GM12878 (cell line): Measurements from ENCODE around the gene GADL1. TPM values are rescaled to one million over a fixed set of nuclear protein-coding genes. Genes with fewer than 3 reads are reported as not detected.

Experiments
- ATAC-seq: fragments of 200-7000 bp; cut with Tn5 transposase; 3 replicates; pipeline ENCODE4 v1.9.1; 2020; ENCODE audit warnings: mild to moderate bottlenecking, moderate library complexity
- BruUV-seq: library from RNA; stranded (reverse); fragments of 400-500 nt; replicated peaks from 2 replicates; lab custom pipeline; 2021; lab: Mats Ljungman, UMichigan
- CTCF ChIA-PET: fragments of 300-600 bp; sonication (Branson Sonifier 250); formaldehyde crosslinking; extraction: SDS; loops from one replicate; lab custom pipeline; 2021; ENCODE audit warnings: inconsistent platforms; lab: Yijun Ruan, JAX
- POLR2A ChIA-PET: fragments of 350-600 bp; formaldehyde crosslinking; extraction: SDS; loops from one replicate; lab custom pipeline; 2021; ENCODE audit warnings: inconsistent platforms; lab: Charles Lee
- RAD21 ChIA-PET: fragments of 300-600 bp; sonication (Branson Sonifier 250); formaldehyde crosslinking; loops from one replicate; lab custom pipeline; 2023; ENCODE audit warnings: antibody characterized with exemption; ENCODE audit not compliant: unreplicated experiment; lab: Charles Lee
- SMC1A ChIA-PET: fragments of 300-600 bp; sonication (Branson Sonifier 250); formaldehyde crosslinking; loops from one replicate; lab custom pipeline; 2023; ENCODE audit not compliant: unreplicated experiment, uncharacterized antibody; lab: Charles Lee
- DNase-seq: peaks from one replicate; pipeline ENCODE4 v3.0.0-alpha.2; 2011; ENCODE audit warnings: low read depth, low spot score
- FAIRE-seq: peaks from 3 replicates; lab custom pipeline; 2011; peaks lifted over from hg19 to GRCh38; lab: Jason Lieb, UNC
- H2AFZ ChIP-seq: 2 replicates; pipeline ENCODE4 v1.6.0; 2011; ENCODE audit warnings: low read depth, low read length, control low read depth; ENCODE audit not compliant: control insufficient read depth
- H3K27ac ChIP-seq: 2 replicates; pipeline ENCODE4 v1.5.1; 2011; ENCODE audit warnings: control low read depth; ENCODE audit not compliant: control insufficient read depth, insufficient read depth
- H3K27me3 ChIP-seq, 2 experiments: replicated peaks in 1 of 2; 2 replicates each; pipeline versions ENCODE4 v1.6.0 to v1.6.1; 2011; ENCODE audit warnings: low read length in 1 of 2; ENCODE audit not compliant: control insufficient read depth in 2 of 2, insufficient read depth in 2 of 2
- H3K36me3 ChIP-seq, 2 experiments: 2 replicates each; pipeline ENCODE4 v1.5.1; 2011; ENCODE audit warnings: low read length in 1 of 2; ENCODE audit not compliant: control insufficient read depth in 2 of 2, insufficient read depth in 2 of 2
- H3K4me1 ChIP-seq: 2 replicates; pipeline ENCODE4 v1.6.1; 2011; ENCODE audit warnings: mild to moderate bottlenecking, low read length, moderate library complexity, mixed read lengths; ENCODE audit not compliant: control insufficient read depth, insufficient read depth
- H3K4me2 ChIP-seq: 2 replicates; pipeline ENCODE4 v1.6.0; 2011; ENCODE audit warnings: control low read depth; ENCODE audit not compliant: control insufficient read depth, insufficient read depth
- H3K4me3 ChIP-seq: fragments of 200-600 bp; sonication (generic); 2 replicates; pipeline ENCODE4 v1.5.1; 2016
- H3K79me2 ChIP-seq: 2 replicates; pipeline ENCODE4 v1.6.0; 2011; ENCODE audit warnings: low read length; ENCODE audit not compliant: control insufficient read depth, insufficient read depth
- H3K9ac ChIP-seq: 2 replicates; pipeline ENCODE4 v1.8.0; 2011; ENCODE audit warnings: low read length, control low read depth, mixed read lengths; ENCODE audit not compliant: control insufficient read depth, insufficient read depth
- H3K9me3 ChIP-seq: replicated peaks from 3 replicates; pipeline ENCODE4 v1.5.1; 2011; ENCODE audit warnings: mild to moderate bottlenecking, low read length; ENCODE audit not compliant: control insufficient read depth, insufficient read depth
- H4K20me1 ChIP-seq: 2 replicates; pipeline ENCODE4 v1.6.0; 2011; ENCODE audit not compliant: control insufficient read depth, insufficient read depth
- ATF7 ChIP-seq: fragments of 450-650 bp; IDR thresholded peaks from 2 replicates; pipeline ENCODE4 v1.6.1; 2016; ENCODE audit warnings: low read depth, mild to moderate bottlenecking
- CBFB ChIP-seq: IDR thresholded peaks from 2 replicates; pipeline ENCODE4 v1.6.1; 2016; ENCODE audit warnings: antibody characterized with exemption, low read depth
- CBX3 ChIP-seq: fragments of 200-600 bp; sonication (generic); IDR thresholded peaks from 2 replicates; pipeline ENCODE4 v1.6.1; 2016; ENCODE audit warnings: low read depth, borderline replicate concordance
- CREB1 ChIP-seq: IDR thresholded peaks from 2 replicates; pipeline ENCODE4 v1.6.1; 2012; ENCODE audit warnings: low read depth, mild to moderate bottlenecking, inconsistent platforms
- IKZF1 ChIP-seq: fragments of 450-650 bp; conservative IDR thresholded peaks from 2 replicates; pipeline ENCODE4 v1.6.1; 2017; ENCODE audit warnings: antibody characterized with exemption, mild to moderate bottlenecking
- NBN ChIP-seq: fragments of 450-650 bp; IDR thresholded peaks from 2 replicates; pipeline ENCODE4 v1.6.1; 2016
- POLR2A ChIP-seq: IDR thresholded peaks from 2 replicates; pipeline ENCODE4 v1.6.1; 2011; ENCODE audit warnings: low read depth, mild to moderate bottlenecking, low read length
- POLR2AphosphoS5 ChIP-seq: IDR thresholded peaks from 2 replicates; pipeline ENCODE4 v1.6.1; 2011; ENCODE audit warnings: mild to moderate bottlenecking, low read length, inconsistent platforms
- WGBS: methylation state at CpG from one replicate; pipeline ENCODE4 v1.1.6; 2016; ENCODE audit warnings: low lambda C conversion rate; ENCODE audit not compliant: insufficient replicate concordance, insufficient coverage; ENCODE audit errors: missing lambda C conversion rate; 5-methylcytosine and 5-hydroxymethylcytosine counted together
- in situ Hi-C: fragments of 300-500 bp; cut with MboI; formaldehyde crosslinking; loops from 9 replicates; pipeline ENCODE4 v1.14.3; 2018; ENCODE audit warnings: mixed read lengths
- intact Hi-C: fragments of 100-400 bp; cut with micrococcal nuclease; formaldehyde crosslinking; loops from one replicate; pipeline ENCODE4 v1.14.2; 2022; ENCODE audit not compliant: unreplicated experiment
- polyA plus RNA-seq, 11 experiments: library from polyadenylated mRNA; depleted of rRNA in 4 of 11; unstranded in 6 of 11; stranded (reverse) in 5 of 11; fragments of >200 nt; fragmentation: Nextera tagmentation in 4 of 11; fragmentation: Illumina TruSeq in 1 of 11; extraction: Ambion mirVana in 4 of 11; extraction: Trizol in 1 of 11; gene quantifications; 1 replicate in 1 of 11; 2 replicates in 10 of 11; pipeline versions ENCODE4 v1.2.1 to v1.2.3, GENCODE V29; 2011 to 2016; ENCODE audit warnings: inconsistent platforms in 2 of 11, missing spikeins in 2 of 11, low read depth in 1 of 11
- total RNA-seq, 4 experiments: library from RNA; depleted of rRNA in 3 of 4; stranded (reverse); fragments of >200 nt in 3 of 4; fragmentation: Illumina TruSeq in 1 of 4; extraction: Trizol in 1 of 4; gene quantifications; 2 replicates each; pipeline versions ENCODE4 v1.2.1 to v1.2.3, GENCODE V29; 2013 to 2021
- TF ChIP-seq, protein P1 (sequence below): fragments of 450-650 bp; IDR thresholded peaks from 2 replicates; pipeline ENCODE4 v1.6.1; 2017; ENCODE audit warnings: borderline replicate concordance
- TF ChIP-seq, protein P2 (sequence below): fragments of 450-650 bp; conservative IDR thresholded peaks from 2 replicates; pipeline ENCODE4 v1.6.1; 2017; ENCODE audit warnings: mild to moderate bottlenecking, moderate library complexity

GADL1 gene
- total and polyA plus RNA-seq, 10 of the 15 experiments (the other 5 are each of a cell fraction or from before 2014, with no cell fraction given), result 0.04 TPM; not detected in 9

DNA sequence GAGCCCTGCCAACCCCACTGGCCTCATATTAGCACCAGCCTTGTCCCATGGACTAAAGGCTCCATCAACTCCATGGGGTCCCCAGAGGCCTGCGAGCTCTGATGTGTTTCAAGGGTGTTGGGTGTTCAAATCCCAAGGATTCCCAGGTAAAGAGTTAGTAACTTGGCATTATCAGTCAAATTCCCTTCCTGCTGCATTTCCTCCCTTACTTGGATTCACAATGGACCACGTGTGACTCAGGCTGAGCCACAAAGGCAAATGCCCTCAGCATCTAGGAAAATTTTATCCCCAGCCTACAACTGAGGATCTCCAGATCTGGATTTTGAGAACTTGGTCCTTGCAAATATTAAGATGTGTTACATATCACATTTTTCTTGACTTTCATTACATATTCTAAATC is 58.8 kb downstream of the GADL1 start:
- Histone ChIP-seq H3K9ac (no peak overlapping the region), H4K20me1 (no peaks in the 10 kb centered on the region), H3K79me2 (no peaks in the 10 kb centered on the region), H2AFZ (no peak overlapping the region), H3K4me2 (no peak overlapping the region), H3K9me3 (no peaks in the 10 kb centered on the region), H3K36me3 (no peaks in the 10 kb centered on the region), H3K27ac (no peak overlapping the region), H3K27me3 (peaks cover 1 to 2% of the 10 kb centered on the region in 2 experiments; a peak in 1 of 4 replicates), H3K4me1 (no peaks in the 10 kb centered on the region), H3K4me3 (no peak overlapping the region)
- TF ChIP-seq POLR2AphosphoS5 (no peak), ATF7 (no peak), CREB1 (no peak), POLR2A (no peak), IKZF1 (no peak), NBN (no peak), CBX3 (no peak), CBFB (no peak)
- TF ChIP-seq, protein P1, sequence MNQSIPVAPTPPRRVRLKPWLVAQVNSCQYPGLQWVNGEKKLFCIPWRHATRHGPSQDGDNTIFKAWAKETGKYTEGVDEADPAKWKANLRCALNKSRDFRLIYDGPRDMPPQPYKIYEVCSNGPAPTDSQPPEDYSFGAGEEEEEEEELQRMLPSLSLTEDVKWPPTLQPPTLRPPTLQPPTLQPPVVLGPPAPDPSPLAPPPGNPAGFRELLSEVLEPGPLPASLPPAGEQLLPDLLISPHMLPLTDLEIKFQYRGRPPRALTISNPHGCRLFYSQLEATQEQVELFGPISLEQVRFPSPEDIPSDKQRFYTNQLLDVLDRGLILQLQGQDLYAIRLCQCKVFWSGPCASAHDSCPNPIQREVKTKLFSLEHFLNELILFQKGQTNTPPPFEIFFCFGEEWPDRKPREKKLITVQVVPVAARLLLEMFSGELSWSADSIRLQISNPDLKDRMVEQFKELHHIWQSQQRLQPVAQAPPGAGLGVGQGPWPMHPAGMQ, result no peak
- TF ChIP-seq, protein P2, sequence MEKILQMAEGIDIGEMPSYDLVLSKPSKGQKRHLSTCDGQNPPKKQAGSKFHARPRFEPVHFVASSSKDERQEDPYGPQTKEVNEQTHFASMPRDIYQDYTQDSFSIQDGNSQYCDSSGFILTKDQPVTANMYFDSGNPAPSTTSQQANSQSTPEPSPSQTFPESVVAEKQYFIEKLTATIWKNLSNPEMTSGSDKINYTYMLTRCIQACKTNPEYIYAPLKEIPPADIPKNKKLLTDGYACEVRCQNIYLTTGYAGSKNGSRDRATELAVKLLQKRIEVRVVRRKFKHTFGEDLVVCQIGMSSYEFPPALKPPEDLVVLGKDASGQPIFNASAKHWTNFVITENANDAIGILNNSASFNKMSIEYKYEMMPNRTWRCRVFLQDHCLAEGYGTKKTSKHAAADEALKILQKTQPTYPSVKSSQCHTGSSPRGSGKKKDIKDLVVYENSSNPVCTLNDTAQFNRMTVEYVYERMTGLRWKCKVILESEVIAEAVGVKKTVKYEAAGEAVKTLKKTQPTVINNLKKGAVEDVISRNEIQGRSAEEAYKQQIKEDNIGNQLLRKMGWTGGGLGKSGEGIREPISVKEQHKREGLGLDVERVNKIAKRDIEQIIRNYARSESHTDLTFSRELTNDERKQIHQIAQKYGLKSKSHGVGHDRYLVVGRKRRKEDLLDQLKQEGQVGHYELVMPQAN, result no peak
- BruUV-seq, result no TSS peak
- RAD21 ChIA-PET, result interaction anchor here (0.6 kb wide), 1 partner anchor 55 kb away, joined by 3 read pairs; no protein-coding TSS in a partner anchor
- intact Hi-C loops (no loop called here), in situ Hi-C loops (no loop called here)
- CTCF ChIA-PET, result interaction anchor here (1.0 kb wide), 1 partner anchor 11 kb away, joined by 3 read pairs; no protein-coding TSS in a partner anchor
- SMC1A ChIA-PET, result interaction anchor here (0.8 kb wide), 1 partner anchor 66 kb away, joined by 3 read pairs; no protein-coding TSS in a partner anchor
- FAIRE-seq, result no peak
- no peak for DNase-seq
- POLR2A ChIA-PET, result no interaction called here
- ATAC-seq, result no peak
- WGBS, result 2% methylated on average over 2 of the region's 2 CpGs
